IPS-15b (cell line): Measurements from ENCODE around the gene MAP2K6.

Experiments used
- H3K27me3 ChIP-seq: one replicate; pipeline ENCODE4 v1.6.1; 2013; ENCODE audit warnings: low read length; ENCODE audit not compliant: control insufficient read depth, insufficient read depth
- H3K36me3 ChIP-seq: one replicate; pipeline ENCODE4 v1.6.1; 2013; ENCODE audit warnings: low read length; ENCODE audit not compliant: control insufficient read depth, insufficient read depth
- H3K4me1 ChIP-seq: one replicate; pipeline ENCODE4 v1.6.1; 2013; ENCODE audit warnings: mild to moderate bottlenecking, low read length; ENCODE audit not compliant: control insufficient read depth, insufficient read depth
- H3K4me3 ChIP-seq: one replicate; pipeline ENCODE4 v1.5.1; 2013; ENCODE audit warnings: low read depth, low read length
- H3K9ac ChIP-seq: one replicate; pipeline ENCODE4 v1.6.1; 2013; ENCODE audit warnings: low read depth, mild to moderate bottlenecking, low read length
- H3K9me3 ChIP-seq: one replicate; pipeline ENCODE4 v1.6.1; 2013; ENCODE audit warnings: mild to moderate bottlenecking, low read length; ENCODE audit not compliant: control insufficient read depth, insufficient read depth

The MAP2K6 gene

DNA sequence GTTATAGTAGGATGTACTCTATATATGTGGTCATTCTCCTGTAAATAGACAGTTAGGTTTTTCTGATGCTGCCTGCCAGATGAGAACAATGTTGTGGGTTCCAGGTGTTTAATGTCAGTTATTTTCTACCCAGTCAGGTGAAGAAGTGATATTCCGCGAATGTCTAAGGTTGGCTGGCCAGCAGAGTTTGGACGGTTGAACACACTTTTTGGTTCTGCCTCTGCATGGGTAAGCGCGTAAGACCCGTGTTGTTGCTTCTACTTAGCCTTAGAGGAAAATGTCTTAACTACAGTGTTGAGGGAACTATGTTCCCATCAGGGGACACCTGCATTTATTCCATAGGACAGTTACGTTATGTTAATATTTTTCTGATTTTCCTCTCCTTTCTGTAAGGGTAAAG is 162.6 kb downstream of the MAP2K6 start:
- H3K27me3 ChIP-seq = no peaks in the 10 kb centered on the region
- H3K4me1 ChIP-seq = peaks cover 10% of the 10 kb centered on the region
- H3K9me3 ChIP-seq = no peaks in the 10 kb centered on the region
- H3K4me3 ChIP-seq = no peak overlapping the region
- H3K36me3 ChIP-seq = no peaks in the 10 kb centered on the region
- H3K9ac ChIP-seq = no peak overlapping the region

DNA sequence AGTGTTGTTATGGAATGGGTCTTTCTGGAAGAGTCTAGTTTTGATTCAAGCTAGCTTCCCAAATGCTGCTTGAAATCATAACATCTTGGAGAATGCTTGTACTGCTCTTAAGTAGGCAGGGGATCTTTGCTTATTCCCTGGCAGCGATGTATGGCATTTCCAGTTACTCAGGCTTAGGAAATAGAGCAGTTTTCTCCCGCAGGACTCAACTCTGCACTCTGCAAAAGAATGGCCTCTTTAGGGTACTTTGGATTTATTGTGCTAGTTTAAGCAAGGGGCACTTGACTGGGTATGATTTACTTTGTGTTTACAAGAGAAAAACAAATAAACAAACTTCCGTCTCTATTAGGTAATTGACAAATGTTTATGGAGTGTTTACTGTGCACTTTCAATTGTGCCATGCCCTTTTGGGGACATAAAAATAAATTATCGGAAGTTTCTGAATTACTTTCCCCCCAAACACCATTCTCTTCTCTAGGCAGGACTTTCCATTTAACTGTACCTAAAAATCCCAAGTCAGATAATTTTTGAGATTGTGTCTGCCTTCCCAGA is 164.0 kb downstream of the MAP2K6 start:
- H3K4me1 ChIP-seq = peaks cover 10% of the 10 kb centered on the region
- no peak overlapping the region for H3K9ac ChIP-seq
- H3K27me3 ChIP-seq = no peaks in the 10 kb centered on the region
- H3K4me3 ChIP-seq = no peak overlapping the region
- no peaks in the 10 kb centered on the region for H3K36me3 ChIP-seq
- H3K9me3 ChIP-seq = no peaks in the 10 kb centered on the region

DNA sequence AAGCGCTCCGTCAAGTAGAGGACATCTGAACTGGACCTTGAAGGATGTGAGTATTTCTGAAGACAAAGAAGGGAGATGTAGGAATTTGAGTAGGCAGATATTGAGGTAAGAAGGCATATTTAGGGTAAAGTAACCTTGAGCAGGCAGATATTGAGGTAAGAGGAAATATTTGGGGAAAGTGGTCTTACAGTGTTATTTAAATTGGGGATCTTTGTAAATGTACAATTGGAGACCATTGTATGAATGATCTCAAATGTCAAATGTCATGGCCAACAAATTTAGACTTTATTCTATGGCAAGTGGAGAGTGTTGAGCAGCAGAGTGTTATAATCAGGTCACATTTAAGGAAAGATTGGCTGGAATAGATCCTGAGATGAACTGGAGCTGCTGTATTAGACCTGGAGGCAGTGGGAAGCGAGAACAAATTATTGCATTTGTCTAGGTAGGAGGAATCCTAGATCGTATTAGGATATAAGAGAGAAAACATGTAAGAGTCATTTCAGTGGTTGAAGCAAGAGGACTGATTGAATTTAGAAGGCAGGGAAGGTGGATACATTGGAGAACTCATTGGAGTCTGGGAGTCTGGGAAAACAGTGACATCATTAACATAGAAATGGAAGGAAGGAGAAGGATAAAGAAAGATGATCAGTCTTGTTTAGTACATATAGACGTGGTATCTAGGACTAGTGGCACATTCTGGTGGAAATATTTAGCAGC is 165.6 kb downstream of the MAP2K6 start:
- Histone ChIP-seq H3K4me1 (peaks cover under 1% of the 10 kb centered on the region), H3K27me3 (no peaks in the 10 kb centered on the region), H3K4me3 (no peak overlapping the region), H3K36me3 (no peaks in the 10 kb centered on the region), H3K9me3 (no peaks in the 10 kb centered on the region), H3K9ac (no peak overlapping the region)

DNA sequence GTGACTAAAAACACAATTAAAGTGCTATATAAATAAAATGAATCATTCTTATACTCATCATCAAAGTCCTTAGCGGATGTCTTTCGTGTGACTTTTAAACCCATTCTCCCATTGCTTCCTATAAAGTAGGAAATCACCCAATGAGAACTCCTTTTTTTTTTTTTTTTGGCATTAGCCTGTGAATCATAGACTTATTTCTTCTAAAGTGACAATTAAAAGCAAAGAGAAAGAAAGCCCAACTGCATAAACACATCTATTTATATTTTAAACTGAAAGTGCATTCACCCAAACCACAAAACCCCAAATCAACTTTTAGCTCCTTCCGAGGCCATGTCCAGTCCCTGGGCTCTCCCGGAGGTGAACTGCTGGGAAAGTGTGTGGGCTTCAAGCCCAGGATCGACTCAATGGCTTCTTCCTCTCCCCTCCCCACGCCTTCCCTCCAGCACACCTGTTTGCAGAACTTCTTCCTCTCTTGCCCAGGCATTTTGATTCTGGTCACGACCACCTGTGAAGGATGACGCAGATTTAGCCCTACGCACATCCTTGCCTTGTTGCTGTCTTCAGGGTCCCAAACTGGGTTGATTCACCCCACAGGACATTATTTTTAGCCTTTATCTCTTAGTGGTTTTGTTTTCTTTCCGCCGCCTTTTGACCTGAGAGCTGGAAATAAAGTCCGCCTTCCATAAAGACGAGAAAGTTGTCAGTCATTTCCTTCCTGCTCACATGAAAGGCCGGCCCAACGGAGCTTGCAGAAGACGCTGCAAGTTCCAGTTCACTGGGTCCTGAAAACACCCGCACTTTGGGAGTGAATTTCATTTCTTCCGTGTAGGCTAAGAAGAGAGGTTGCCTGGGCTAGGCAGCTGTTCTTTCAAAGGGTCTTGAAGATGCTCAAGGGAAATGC is 166.8 kb downstream of the MAP2K6 start:
- Histone ChIP-seq H3K9ac (no peak overlapping the region), H3K4me3 (no peak overlapping the region)

DNA sequence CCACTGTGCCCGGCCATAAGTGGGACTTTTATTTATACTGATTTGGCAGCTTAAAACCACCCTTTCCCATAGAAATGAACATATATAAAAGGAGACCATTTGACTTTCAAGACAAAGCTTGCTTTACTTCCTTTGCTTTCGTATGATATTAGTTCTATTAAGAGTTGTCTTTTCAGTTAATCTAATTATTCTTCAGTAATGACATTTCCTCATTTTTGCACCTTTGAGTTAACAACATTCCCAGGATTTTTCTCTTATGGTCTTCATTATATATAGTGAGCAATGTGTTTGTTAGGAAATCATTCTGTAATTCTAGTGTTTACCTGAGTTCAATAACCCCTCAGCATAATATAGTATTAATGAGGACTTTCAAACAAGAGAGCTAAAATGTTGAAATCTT is 173.8 kb downstream of the MAP2K6 start:
- Histone ChIP-seq H3K36me3 (no peaks in the 10 kb centered on the region), H3K4me3 (no peak overlapping the region), H3K4me1 (no peaks in the 10 kb centered on the region), H3K9ac (no peak overlapping the region), H3K9me3 (no peaks in the 10 kb centered on the region), H3K27me3 (no peaks in the 10 kb centered on the region)

More for the DNA sequence above, 166.8 kb downstream of the MAP2K6 start:
- no peaks in the 10 kb centered on the region for H3K4me1 ChIP-seq
- H3K9me3 ChIP-seq = no peaks in the 10 kb centered on the region
- H3K27me3 ChIP-seq = no peaks in the 10 kb centered on the region
- no peaks in the 10 kb centered on the region for H3K36me3 ChIP-seq

DNA sequence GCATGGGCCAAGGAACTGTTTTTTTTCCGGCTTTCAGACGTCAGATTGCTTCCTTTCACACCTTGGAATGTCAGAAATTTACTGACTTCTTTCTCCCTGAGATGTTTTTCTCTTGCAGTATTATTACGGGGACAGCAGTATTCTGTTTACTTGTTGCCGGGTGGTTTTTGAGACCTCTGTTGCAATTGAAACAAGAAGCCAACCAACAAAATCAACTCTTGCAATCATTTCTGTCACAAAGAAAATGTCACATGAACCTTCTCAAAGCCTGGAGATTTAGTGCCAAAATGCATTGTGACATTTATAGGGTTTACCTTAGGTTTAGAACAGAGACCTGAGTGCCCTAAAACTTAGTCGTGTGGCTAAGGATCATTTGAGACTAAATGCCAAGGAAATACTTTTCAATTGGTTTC is 174.3 kb downstream of the MAP2K6 start:
- H3K36me3 ChIP-seq = no peaks in the 10 kb centered on the region
- no peaks in the 10 kb centered on the region for H3K27me3 ChIP-seq
- no peaks in the 10 kb centered on the region for H3K4me1 ChIP-seq
- H3K9me3 ChIP-seq = no peaks in the 10 kb centered on the region
- no peak overlapping the region for H3K4me3 ChIP-seq
- H3K9ac ChIP-seq = no peak overlapping the region

DNA sequence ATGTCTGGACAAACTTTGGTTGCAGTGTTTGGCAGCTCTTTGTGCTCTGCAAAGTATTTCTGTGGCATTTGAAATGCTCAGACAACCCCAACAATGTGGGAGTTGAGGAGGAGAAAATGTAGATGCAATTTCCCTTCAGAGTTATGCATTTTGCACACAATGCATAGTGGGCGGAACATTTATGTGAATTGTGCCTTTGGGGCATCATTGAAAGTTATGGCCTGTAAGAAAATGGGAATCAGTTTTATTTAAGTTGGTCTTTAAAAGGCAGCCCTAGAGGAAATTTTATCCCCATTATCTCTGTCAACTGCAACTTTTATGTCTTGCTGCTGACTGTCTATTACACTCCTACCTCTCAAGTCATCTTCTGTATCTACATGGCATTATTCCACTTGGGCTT is 176.2 kb downstream of the MAP2K6 start:
- Histone ChIP-seq H3K36me3 (no peaks in the 10 kb centered on the region), H3K9me3 (no peaks in the 10 kb centered on the region), H3K4me1 (no peaks in the 10 kb centered on the region), H3K9ac (no peak overlapping the region), H3K27me3 (no peaks in the 10 kb centered on the region), H3K4me3 (no peak overlapping the region)

DNA sequence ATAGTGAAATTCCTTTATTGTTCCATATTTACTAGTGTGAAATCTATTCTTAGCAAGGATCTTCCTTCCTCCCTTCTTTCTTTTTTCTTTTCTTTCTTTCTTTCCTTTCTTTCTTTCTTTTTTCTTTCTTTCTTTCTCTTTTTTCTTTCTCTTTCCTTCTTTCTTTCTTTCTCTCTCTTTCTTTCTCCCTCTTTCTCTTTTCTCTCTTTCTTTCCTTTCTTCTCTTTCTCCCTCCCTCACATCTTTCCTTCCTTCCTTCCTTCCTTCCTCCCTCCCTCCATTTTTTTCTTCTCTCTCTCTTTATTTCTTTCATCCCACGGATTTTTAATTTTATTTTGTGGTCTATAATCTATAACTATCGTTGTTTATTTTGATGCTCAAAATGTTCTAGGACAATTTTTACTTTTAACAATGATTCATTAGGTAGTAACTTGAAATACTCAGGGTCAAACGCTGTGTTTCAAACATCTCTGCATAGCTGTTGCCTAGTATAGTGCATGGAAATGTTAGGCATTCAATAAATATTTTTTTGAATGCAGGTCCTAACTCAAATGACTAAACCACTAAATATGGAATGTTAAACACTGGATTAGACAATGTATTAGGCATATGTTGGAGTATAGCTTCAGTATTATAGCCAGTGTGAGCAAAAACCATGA is 178.3 kb downstream of the MAP2K6 start:
- Histone ChIP-seq H3K4me3 (no peak overlapping the region), H3K9ac (no peak overlapping the region), H3K9me3 (no peaks in the 10 kb centered on the region), H3K36me3 (no peaks in the 10 kb centered on the region), H3K27me3 (no peaks in the 10 kb centered on the region), H3K4me1 (no peaks in the 10 kb centered on the region)

DNA sequence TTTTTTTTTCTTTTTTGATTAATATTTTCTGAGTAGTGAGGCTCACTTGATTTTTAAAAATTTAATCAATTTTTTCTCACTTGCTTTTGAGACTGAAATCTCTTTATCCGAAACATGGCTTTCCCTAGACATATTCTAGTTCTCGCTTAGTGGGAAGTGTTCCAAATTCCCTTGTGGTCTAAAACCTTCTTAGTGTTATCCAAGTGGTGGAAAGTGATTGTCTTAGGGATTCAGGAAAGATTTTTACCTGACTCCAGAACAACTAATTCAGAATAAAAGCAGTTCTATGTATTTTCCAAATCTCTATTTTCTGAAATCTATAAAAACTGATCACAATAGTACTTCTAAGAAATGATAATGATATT is 178.8 kb downstream of the MAP2K6 start:
- H3K9me3 ChIP-seq = no peaks in the 10 kb centered on the region
- no peaks in the 10 kb centered on the region for H3K36me3 ChIP-seq
- no peaks in the 10 kb centered on the region for H3K27me3 ChIP-seq
- H3K4me3 ChIP-seq = no peak overlapping the region
- no peaks in the 10 kb centered on the region for H3K4me1 ChIP-seq
- H3K9ac ChIP-seq = no peak overlapping the region

DNA sequence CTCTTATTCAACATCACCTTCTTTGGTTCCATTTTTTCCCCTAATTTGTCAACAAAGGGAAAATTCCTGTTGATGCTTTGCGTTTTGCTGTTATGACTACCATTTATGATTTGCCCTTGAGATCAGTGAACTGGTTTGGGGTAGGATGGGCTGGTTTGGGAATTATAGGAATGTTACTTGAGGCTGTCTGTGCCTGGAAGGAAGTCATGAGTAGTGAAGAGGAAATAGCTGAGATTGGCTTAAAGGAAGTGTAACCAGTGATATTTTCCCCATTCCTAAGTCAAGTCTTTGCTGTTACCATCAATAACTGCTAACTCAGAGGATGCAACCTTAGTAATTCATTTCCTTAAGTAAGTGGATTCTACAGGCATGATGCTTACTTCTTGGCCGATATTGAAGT is 179.2 kb downstream of the MAP2K6 start:
- H3K4me3 ChIP-seq = no peak overlapping the region
- H3K36me3 ChIP-seq = no peaks in the 10 kb centered on the region
- no peaks in the 10 kb centered on the region for H3K9me3 ChIP-seq
- H3K4me1 ChIP-seq = no peaks in the 10 kb centered on the region
- no peak overlapping the region for H3K9ac ChIP-seq
- no peaks in the 10 kb centered on the region for H3K27me3 ChIP-seq

DNA sequence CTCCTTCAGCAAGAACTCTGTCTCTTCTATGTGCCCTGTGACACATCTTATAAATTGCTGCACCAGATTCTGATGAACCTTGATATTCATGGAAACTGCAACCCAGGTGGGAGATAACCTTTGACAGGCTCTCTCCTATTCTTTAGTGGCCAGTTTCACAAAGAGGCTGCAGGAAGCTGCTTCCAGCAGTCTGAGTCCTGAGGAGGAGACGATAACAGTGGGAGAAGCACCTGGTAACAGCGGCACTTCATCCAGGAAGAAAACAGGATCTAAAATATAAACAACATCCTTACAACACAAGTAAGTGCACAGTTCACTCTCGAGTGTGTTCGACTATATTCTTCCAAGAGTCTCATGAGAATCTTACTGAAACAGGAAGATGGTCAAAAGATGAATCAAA is 180.1 kb downstream of the MAP2K6 start:
- Histone ChIP-seq H3K9ac (no peak overlapping the region), H3K9me3 (no peaks in the 10 kb centered on the region), H3K27me3 (no peaks in the 10 kb centered on the region), H3K4me1 (no peaks in the 10 kb centered on the region), H3K36me3 (no peaks in the 10 kb centered on the region), H3K4me3 (no peak overlapping the region)
